ENCODE measurements around the gene ELMO1. TPM values are rescaled to one million over a fixed set of nuclear protein-coding genes. Genes with fewer than 3 reads are reported as not detected.

ELMO1 gene
- total RNA-seq, 1 donor from 2014 or later: 132 TPM

DNA sequence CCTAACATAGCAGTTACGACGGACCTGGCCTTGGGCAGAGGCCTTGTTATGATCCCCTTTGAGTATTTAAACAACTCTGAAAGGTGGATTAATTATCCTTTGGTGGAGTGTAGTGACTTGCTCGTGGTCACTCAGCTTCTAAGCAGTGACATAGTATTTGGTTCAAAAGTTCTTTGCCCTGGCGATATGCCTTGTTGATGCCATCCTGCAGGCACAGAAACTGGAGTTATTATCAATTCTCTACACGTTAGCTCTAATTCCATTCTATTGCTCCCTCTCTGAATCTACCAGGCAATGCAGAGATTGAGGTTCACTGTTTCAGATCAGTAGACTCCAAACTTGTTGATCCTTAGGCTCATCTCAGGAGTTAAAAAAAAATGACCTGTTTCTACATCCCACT is 32.5 kb upstream of the ELMO1 start:
- Mint-ChIP-seq H3K27me3 (peaks cover 10% of the 10 kb centered on the region), H3K4me1 (no peaks in the 10 kb centered on the region), H3K4me3 (no peak overlapping the region), H3K36me3 (ENCODE audit: low read depth) (no peaks in the 10 kb centered on the region), H3K9me3 (peaks cover 5% of the 10 kb centered on the region), H3K27ac (no peak overlapping the region)
- TF ChIP-seq, protein P1, sequence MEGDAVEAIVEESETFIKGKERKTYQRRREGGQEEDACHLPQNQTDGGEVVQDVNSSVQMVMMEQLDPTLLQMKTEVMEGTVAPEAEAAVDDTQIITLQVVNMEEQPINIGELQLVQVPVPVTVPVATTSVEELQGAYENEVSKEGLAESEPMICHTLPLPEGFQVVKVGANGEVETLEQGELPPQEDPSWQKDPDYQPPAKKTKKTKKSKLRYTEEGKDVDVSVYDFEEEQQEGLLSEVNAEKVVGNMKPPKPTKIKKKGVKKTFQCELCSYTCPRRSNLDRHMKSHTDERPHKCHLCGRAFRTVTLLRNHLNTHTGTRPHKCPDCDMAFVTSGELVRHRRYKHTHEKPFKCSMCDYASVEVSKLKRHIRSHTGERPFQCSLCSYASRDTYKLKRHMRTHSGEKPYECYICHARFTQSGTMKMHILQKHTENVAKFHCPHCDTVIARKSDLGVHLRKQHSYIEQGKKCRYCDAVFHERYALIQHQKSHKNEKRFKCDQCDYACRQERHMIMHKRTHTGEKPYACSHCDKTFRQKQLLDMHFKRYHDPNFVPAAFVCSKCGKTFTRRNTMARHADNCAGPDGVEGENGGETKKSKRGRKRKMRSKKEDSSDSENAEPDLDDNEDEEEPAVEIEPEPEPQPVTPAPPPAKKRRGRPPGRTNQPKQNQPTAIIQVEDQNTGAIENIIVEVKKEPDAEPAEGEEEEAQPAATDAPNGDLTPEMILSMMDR (IDR thresholded peaks at IDR 0.05): no peak
- ChIA-PET POLR2A (no interaction called here), CTCF (no interaction called here)
- ATAC-seq (ENCODE audit: low read depth) (no peak), DNase-seq (no peak)
- intact Hi-C loops (cut with micrococcal nuclease): no loop called here

DNA sequence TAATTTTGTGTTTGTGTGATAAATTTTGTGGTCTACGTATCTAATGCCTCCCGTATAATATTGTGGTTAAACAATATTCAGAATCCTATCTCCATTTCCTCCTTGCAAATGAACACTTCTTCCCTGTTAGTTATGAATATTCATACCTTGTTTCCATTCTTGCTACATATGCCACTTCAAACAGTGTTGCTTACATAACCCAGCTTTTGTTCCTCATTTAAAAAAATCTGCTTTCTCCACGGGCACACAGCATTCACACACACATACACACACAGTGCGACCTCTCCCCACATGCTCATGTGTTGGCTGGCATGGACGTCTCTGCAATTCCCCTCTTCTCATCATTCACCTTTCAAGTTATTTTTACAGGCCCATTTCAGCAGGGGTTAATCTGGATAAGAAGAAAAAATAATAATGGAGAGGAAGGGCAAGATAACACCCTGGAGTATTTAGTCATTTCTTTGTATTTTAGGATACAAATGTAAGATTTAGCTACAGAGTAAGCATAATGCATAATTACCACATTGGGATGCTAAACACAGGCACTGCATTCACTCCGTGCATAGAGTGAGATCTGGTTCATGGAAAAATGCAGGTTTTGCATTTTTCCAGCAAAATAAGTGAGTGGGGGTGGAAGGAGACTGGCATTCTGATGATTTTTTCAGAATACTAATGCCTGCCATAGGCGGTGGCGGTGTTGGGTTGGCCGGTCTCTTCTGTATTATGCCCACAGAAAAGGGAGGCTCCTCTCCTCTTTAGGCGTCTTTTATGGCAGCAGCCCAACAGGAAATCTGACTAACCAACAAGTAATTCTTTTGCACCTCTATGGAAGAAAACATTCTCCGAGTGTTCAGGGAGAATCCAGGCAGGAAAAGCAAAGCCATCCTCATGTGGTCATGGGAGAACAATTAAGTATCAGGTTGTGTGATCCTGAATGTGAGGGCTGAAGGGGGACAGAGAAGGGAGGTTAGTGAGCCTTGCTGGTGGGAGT is 31.7 kb upstream of the ELMO1 start:
- ChIA-PET CTCF (no interaction called here), POLR2A (no interaction called here)
- H3K27me3 Mint-ChIP-seq: peaks cover 10% of the 10 kb centered on the region
- intact Hi-C loops (cut with micrococcal nuclease): no loop called here
- no peak overlapping the region for H3K4me3 Mint-ChIP-seq
- peaks cover 4% of the 10 kb centered on the region for H3K9me3 Mint-ChIP-seq
- H3K36me3 Mint-ChIP-seq (ENCODE audit: low read depth): no peaks in the 10 kb centered on the region
- no peak for DNase-seq
- H3K27ac Mint-ChIP-seq: no peak overlapping the region
- TF ChIP-seq, protein P1 (IDR thresholded peaks at IDR 0.05): no peak
- no peaks in the 10 kb centered on the region for H3K4me1 Mint-ChIP-seq
- ATAC-seq (ENCODE audit: low read depth): no peak

DNA sequence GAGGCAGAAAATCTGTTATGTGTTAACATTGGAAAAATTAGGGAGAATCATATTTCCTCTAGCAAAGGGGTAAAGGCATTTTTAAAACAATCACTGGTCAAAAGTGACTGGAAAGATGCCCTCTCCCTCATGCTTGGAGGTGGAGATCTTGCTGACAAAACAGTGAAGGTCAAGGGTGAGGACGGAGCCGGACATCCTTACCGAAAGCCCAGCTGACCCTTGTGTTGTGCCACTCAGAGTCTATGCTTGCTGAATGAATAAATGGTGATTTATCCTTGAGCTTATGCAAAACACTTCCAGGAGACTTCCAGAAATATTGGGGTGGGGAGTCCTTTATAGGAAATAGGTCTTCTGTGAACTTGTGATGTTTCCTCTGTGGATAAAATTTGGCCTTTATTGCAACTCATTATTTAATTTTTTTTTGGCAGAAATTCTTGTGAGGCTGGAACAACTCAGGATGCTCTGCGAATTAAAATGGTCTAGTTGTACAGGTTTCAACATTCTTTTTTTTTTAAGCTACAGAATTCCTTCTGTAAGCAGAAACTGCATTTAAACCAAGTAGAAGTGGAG is 28.3 kb upstream of the ELMO1 start:
- peaks cover 19% of the 10 kb centered on the region for H3K27me3 Mint-ChIP-seq
- peaks cover 4% of the 10 kb centered on the region for H3K9me3 Mint-ChIP-seq
- TF ChIP-seq, protein P1 (IDR thresholded peaks at IDR 0.05): no peak
- intact Hi-C loops (cut with micrococcal nuclease): no loop called here
- no peaks in the 10 kb centered on the region for H3K4me1 Mint-ChIP-seq
- no peaks in the 10 kb centered on the region for H3K36me3 Mint-ChIP-seq (ENCODE audit: low read depth)
- no peak for DNase-seq
- no peak overlapping the region for H3K4me3 Mint-ChIP-seq
- ATAC-seq (ENCODE audit: low read depth): no peak
- CTCF ChIA-PET: no interaction called here
- H3K27ac Mint-ChIP-seq: no peak overlapping the region
- POLR2A ChIA-PET: no interaction called here

DNA sequence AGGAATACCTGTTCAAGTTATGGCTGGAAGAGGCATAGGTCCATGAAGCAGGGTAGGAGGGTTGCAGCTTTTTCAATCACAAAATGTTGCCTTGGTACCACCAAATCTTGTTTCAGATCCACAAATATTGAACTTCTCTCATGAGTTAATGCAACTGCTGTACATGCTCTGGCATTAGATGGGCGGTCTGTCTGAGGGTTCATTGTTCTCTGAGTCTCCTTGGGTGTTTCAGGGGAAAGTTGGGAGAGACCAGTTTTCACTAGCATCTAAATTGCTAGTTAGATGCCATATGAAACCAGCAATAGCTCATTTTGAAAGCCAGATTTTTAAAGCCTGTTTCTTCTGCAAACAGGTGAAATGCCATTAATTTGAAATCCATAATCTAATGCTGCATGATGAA is 27.8 kb upstream of the ELMO1 start:
- intact Hi-C loops (cut with micrococcal nuclease): no loop called here
- Mint-ChIP-seq H3K9me3 (peaks cover 4% of the 10 kb centered on the region), H3K4me3 (no peak overlapping the region), H3K27me3 (peaks cover 18% of the 10 kb centered on the region), H3K27ac (no peak overlapping the region), H3K4me1 (no peaks in the 10 kb centered on the region), H3K36me3 (ENCODE audit: low read depth) (no peaks in the 10 kb centered on the region)
- POLR2A ChIA-PET: no interaction called here
- TF ChIP-seq, protein P1 (IDR thresholded peaks at IDR 0.05): no peak
- DNase-seq (no peak), ATAC-seq (ENCODE audit: low read depth) (no peak)
- CTCF ChIA-PET: no interaction called here

DNA sequence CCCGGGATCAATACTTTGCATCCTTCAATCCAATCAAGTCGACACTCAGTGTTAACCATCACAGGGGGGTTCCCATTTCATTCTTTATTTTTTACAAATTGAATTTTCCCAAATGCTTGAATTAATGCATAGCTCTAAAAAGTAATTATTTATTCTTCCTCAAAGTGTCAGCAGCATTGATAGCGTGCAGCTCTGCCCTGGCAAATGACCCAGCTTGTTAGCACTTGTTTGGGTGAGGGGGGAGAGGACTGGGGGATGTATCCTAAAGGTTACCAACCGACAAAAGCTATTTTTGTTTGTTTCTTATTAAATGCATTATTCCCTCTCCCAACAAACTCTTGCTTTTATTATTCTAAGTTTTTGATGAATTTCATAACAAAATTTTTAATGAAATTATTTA is 27.0 kb upstream of the ELMO1 start:
- Mint-ChIP-seq H3K9me3 (peaks cover 4% of the 10 kb centered on the region), H3K4me3 (no peak overlapping the region), H3K36me3 (ENCODE audit: low read depth) (no peaks in the 10 kb centered on the region), H3K27me3 (peaks cover 15% of the 10 kb centered on the region), H3K4me1 (no peaks in the 10 kb centered on the region), H3K27ac (no peak overlapping the region)
- intact Hi-C loops (cut with micrococcal nuclease): no loop called here
- no peak for DNase-seq
- TF ChIP-seq, protein P1 (IDR thresholded peaks at IDR 0.05): no peak
- ATAC-seq (ENCODE audit: low read depth): no peak
- ChIA-PET POLR2A (no interaction called here), CTCF (no interaction called here)

Data from activated B cell treated with CpG ODN at 0.5 μM for 24 hours (primary cell).